ENCODE results near the gene PXK.

Gene PXK

DNA sequence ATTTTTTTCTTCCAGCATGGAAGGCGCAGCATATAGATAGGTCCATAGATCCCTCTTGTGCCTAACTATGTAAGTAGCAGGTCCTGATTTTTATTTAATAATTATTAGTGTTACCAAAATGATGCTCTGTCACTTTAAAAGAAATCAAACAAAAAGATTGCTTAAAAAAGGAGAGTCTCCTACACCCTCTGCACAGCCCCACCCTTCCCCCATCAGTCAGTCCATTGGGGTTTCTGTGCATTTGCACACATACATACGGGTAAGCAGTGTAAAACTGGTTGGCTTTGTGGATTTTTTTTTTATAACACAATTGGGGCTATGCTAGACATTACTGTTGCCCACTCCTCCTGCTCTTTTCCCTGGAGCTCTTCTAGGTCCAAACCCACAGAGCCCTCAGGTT is 33.6 kb upstream of the PXK start:
- H3K9me3 Mint-ChIP-seq: no peaks in the 10 kb centered on the region

DNA sequence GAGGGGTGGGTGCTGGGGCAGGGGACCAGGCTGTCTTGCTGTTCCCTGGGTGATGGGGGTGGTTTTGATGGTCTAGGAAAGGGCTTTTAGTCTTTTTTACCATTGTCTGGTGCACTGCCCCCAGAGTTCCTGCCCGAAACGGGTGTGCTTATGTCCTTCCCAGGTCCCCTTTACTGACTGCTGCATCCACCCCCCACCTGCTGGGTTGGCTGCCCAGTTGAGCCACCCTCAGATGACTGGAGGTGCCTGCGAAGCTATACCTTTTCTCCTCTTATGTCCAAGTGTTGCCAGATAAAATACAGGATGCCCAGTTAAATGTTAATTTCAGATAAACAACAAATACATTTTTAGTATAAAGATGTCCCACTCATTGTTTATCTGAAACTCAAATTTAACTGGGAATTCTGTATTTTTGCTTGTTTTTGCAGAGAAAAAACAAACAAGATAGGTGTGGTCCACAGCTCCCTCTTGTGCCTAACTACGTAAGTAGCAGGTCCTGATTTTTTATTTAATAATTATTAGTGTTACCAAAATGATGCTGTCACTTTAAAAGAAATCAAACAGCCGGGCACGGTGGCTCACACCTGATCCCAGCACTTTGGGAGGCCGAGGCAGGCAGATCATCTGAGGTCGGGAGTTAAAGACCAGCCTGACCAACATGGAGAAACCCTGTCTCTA is 32.7 kb upstream of the PXK start:
- Mint-ChIP-seq H3K36me3 (ENCODE audit: low read depth) (no peaks in the 10 kb centered on the region), H3K27me3 (ENCODE audit: low read depth) (peaks cover 22% of the 10 kb centered on the region), H3K27ac (peak overlapping the region in 2 of 3 experiments; percentile 38 to 53), H3K4me1 (no peaks in the 10 kb centered on the region), H3K9me3 (no peaks in the 10 kb centered on the region), H3K4me3 (no peak overlapping the region)
- TF ChIP-seq, protein P1, sequence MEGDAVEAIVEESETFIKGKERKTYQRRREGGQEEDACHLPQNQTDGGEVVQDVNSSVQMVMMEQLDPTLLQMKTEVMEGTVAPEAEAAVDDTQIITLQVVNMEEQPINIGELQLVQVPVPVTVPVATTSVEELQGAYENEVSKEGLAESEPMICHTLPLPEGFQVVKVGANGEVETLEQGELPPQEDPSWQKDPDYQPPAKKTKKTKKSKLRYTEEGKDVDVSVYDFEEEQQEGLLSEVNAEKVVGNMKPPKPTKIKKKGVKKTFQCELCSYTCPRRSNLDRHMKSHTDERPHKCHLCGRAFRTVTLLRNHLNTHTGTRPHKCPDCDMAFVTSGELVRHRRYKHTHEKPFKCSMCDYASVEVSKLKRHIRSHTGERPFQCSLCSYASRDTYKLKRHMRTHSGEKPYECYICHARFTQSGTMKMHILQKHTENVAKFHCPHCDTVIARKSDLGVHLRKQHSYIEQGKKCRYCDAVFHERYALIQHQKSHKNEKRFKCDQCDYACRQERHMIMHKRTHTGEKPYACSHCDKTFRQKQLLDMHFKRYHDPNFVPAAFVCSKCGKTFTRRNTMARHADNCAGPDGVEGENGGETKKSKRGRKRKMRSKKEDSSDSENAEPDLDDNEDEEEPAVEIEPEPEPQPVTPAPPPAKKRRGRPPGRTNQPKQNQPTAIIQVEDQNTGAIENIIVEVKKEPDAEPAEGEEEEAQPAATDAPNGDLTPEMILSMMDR (IDR thresholded peaks at IDR 0.05; ENCODE audit: unreplicated experiment in 3 of 3): peak; percentile 69 to 76 (median 73)

More for the DNA sequence above, 33.6 kb upstream of the PXK start:
- peaks cover 22% of the 10 kb centered on the region for H3K27me3 Mint-ChIP-seq (ENCODE audit: low read depth)
- TF ChIP-seq, protein P1 (IDR thresholded peaks at IDR 0.05; ENCODE audit: unreplicated experiment in 3 of 3): no peak
- no peak overlapping the region for H3K27ac Mint-ChIP-seq
- no peaks in the 10 kb centered on the region for H3K4me1 Mint-ChIP-seq
- H3K4me3 Mint-ChIP-seq: no peak overlapping the region
- peaks cover 2% of the 10 kb centered on the region for H3K36me3 Mint-ChIP-seq (ENCODE audit: low read depth)

GRCh38 chr3:58305882-58306711 is 26.6 kb upstream of the PXK start, which contains the start of the genes HTD2 and RPP14:
Gene HTD2, plus strand, starts transcription at chr3:58306520. Its CDS starts 11,094 bp downstream, at chr3:58317614.
Gene RPP14, plus strand, starts transcription at chr3:58306245. Its CDS starts 4,085 bp downstream, at chr3:58310330.
- H3K4me1 Mint-ChIP-seq: peaks cover 25% of the 10 kb centered on the region
- peaks cover 11% of the 10 kb centered on the region for H3K27me3 Mint-ChIP-seq (ENCODE audit: low read depth)
- TF ChIP-seq, protein P1 (IDR thresholded peaks at IDR 0.05; ENCODE audit: unreplicated experiment in 3 of 3): peak; percentile 98 to 99 (median 98)
- H3K4me3 Mint-ChIP-seq: peak within 1 kb of the TSS; percentile 94 to 96 (median 95)
- no peaks in the 10 kb centered on the region for H3K9me3 Mint-ChIP-seq
- peak within 1 kb of the TSS; percentile 100 for H3K27ac Mint-ChIP-seq
- peaks cover 16% of the 10 kb centered on the region for H3K36me3 Mint-ChIP-seq (ENCODE audit: low read depth)

- Mint-ChIP-seq H3K27ac (peak overlapping the region; percentile 37 to 100 (median 100)), H3K4me3 (peak overlapping the region; percentile 94 to 96 (median 95)), H3K9me3 (no peaks in the 10 kb centered on the region), H3K4me1 (peaks cover 25% of the 10 kb centered on the region), H3K36me3 (ENCODE audit: low read depth) (peaks cover 29% of the 10 kb centered on the region), H3K27me3 (ENCODE audit: low read depth) (peaks cover 4% of the 10 kb centered on the region)
- TF ChIP-seq, protein P1 (IDR thresholded peaks at IDR 0.05; ENCODE audit: unreplicated experiment in 3 of 3): peak; percentile 43 to 59 (median 53)
Observed at GRCh38 chr3:58307639-58308215, 25.0 kb upstream of the PXK start.

GRCh38 chr3:58308728-58309127 is 24.0 kb upstream of the PXK start:
- H3K4me3 Mint-ChIP-seq: peak overlapping the region; percentile 94 to 96 (median 95)
- H3K4me1 Mint-ChIP-seq: peaks cover 25% of the 10 kb centered on the region
- H3K27me3 Mint-ChIP-seq (ENCODE audit: low read depth): peaks cover 2% of the 10 kb centered on the region
- H3K36me3 Mint-ChIP-seq (ENCODE audit: low read depth): peaks cover 37% of the 10 kb centered on the region
- H3K27ac Mint-ChIP-seq: peak overlapping the region; percentile 73 to 100 (median 100)
- no peaks in the 10 kb centered on the region for H3K9me3 Mint-ChIP-seq
- TF ChIP-seq, protein P1 (IDR thresholded peaks at IDR 0.05; ENCODE audit: unreplicated experiment in 3 of 3): no peak
